ENCODE data around the gene LRRC17. TPM values are rescaled to one million over a fixed set of nuclear protein-coding genes. Genes with fewer than 3 reads are reported as not detected.
A peak's percentile ranks its signal among the peaks of the same experiment; 100 is the strongest.

LRRC17 gene
- 100 to 1,000 TPM in 1 of 8 experiments, 1 to 10 TPM in 6, under 1 TPM in 1; 0.42 to 110 (median 1.7) TPM for total RNA-seq

- WGBS, 10 experiments = 0 to 94% (median 16%) methylated on average over 1 to 6 of the region's 6 CpGs
- in situ Hi-C loops (cut with MboI; ENCODE audit: low pct_unique_long_range_greater_than_20kb in 2 of 9, low sequenced_read_pairs in 9 of 9, unreplicated experiment in 9 of 9) = loop anchor here in 1 of 9 experiments (25.0 kb wide), 1 partner anchor 150 kb away; the partner anchor contains the start of gene FBXL13
- Histone ChIP-seq H3K4me1 (replicated peaks in 1 of 2) (no peaks in the 10 kb centered on the region), H3K27ac (no peak within 1 kb of the TSS), H3K4me3 (no peak within 1 kb of the TSS)
- ATAC-seq (replicated peaks in 6 of 8) = peak in 3 of 8 experiments; percentile 27 to 93 (median 42)
Observed at GRCh38 chr7:102912742-102913141, at the start of gene LRRC17. TSS of gene LRRC17 (plus strand) at chr7:102913000. CDS start at chr7:102933914, 20,914 bp downstream.

- WGBS, 10 experiments = 73 to 100% (median 84%) methylated on average over 1 to 2 of the region's 2 CpGs
- in situ Hi-C loops (cut with MboI; ENCODE audit: low pct_unique_long_range_greater_than_20kb in 2 of 9, low sequenced_read_pairs in 9 of 9, unreplicated experiment in 9 of 9) = no loop called here
- Histone ChIP-seq H3K4me3 (no peak overlapping the region), H3K27ac (no peak overlapping the region), H3K4me1 (replicated peaks in 1 of 2) (peaks cover 0 to 3% of the 10 kb centered on the region in 2 donors)
- ATAC-seq (replicated peaks in 6 of 8) = no peak
Observed at GRCh38 chr7:102864958-102865357, 47.8 kb upstream of the LRRC17 start.

DNA sequence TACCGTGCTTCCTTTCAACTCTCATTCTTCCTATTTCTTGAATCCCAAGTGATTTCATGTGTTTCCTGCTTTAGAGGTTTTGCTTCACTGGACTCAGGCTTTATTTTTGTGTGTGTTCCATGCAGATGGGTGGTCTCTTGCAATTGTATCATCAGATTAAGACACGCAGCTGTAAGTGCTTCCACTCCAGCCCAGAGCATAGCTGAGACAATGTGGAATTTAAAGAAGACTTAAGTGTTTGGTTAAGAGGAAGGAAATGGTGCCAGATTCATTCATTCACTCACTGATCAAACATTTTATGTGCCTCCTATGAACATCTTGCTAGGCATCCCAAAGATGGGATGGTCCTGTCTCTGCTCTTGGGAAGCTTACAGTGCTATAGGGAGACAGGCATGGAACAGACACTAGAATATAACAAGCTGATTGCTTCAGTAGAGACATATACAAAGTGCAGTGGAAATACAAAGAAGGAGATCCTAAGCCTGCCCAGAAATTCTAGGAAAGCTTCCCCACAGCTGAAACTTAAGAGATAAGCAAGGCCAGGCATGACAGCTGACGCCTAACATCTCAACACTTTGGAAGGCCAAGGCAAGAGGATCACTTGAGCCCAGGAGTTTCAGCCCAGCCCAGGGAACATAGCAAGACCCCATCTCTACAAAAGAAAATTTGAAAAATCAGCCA lies 46.1 kb upstream of the LRRC17 start:
- Histone ChIP-seq H3K27ac (no peak overlapping the region), H3K4me1 (replicated peaks in 1 of 2) (peaks cover 0 to 3% of the 10 kb centered on the region in 2 donors), H3K4me3 (no peak overlapping the region)
- whole genome bisulfite sequencing, 10 experiments = 25 to 100% (median 100%) methylated on average over 1 to 3 of the region's 3 CpGs; no CpG with 5 or more reads in 1 of the 10 experiments
- no peak for ATAC-seq (replicated peaks in 6 of 8)
- in situ Hi-C loops (cut with MboI; ENCODE audit: low pct_unique_long_range_greater_than_20kb in 2 of 9, low sequenced_read_pairs in 9 of 9, unreplicated experiment in 9 of 9) = no loop called here

DNA sequence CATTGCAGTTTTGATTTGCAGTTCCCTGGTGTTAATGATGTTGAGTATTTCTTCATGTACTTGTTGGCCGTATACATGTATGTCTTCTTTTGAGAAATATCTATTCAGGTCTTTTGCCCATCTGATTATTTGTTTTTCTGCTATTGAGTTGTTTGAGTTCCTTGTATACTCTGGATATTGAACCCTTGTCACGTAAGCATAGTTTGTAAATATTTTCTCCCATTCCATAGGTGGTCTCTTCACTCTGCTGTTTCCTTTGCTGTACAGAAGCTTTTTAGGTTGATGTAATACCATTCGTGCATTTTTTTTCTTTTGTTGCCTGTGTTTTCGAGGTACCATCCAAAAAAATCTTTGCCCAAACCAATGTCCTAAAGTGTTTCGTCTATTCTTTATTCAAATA lies 43.6 kb upstream of the LRRC17 start:
- no peaks in the 10 kb centered on the region for H3K4me1 ChIP-seq (replicated peaks in 1 of 2)
- in situ Hi-C loops (cut with MboI; ENCODE audit: low pct_unique_long_range_greater_than_20kb in 2 of 9, low sequenced_read_pairs in 9 of 9, unreplicated experiment in 9 of 9) = no loop called here
- ATAC-seq (replicated peaks in 6 of 8) = no peak
- no peak overlapping the region for H3K4me3 ChIP-seq
- whole genome bisulfite sequencing, 10 experiments = 67 to 97% (median 89%) methylated on average over 3 to 5 of the region's 5 CpGs
- no peak overlapping the region for H3K27ac ChIP-seq

DNA sequence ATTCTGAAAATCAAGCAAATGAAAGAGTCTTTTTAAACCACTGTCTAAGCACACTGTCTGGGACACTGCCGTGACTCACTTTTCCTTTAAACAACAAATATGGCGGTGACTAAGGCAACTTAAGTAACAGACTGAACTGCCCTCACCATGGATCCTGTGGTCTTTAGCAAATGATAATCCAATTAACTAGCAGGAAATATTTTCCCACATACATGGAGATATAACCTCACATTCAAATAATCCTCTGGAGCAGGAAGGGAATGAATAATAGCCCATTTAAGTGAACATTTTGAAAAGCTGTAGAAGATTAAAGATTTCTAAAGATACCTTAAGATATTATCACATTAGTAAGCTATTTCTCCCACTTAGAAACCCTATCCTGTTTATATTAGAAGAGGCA lies 40.3 kb upstream of the LRRC17 start:
- Histone ChIP-seq H3K4me1 (replicated peaks in 1 of 2) (no peaks in the 10 kb centered on the region), H3K27ac (no peak overlapping the region), H3K4me3 (no peak overlapping the region)
- 17 to 100% (median 94%) methylated on average over 1 to 2 of the region's 2 CpGs; no CpG with 5 or more reads in 3 of the 10 experiments for WGBS, 10 experiments
- no peak for ATAC-seq (replicated peaks in 6 of 8)
- in situ Hi-C loops (cut with MboI; ENCODE audit: low pct_unique_long_range_greater_than_20kb in 2 of 9, low sequenced_read_pairs in 9 of 9, unreplicated experiment in 9 of 9) = no loop called here

DNA sequence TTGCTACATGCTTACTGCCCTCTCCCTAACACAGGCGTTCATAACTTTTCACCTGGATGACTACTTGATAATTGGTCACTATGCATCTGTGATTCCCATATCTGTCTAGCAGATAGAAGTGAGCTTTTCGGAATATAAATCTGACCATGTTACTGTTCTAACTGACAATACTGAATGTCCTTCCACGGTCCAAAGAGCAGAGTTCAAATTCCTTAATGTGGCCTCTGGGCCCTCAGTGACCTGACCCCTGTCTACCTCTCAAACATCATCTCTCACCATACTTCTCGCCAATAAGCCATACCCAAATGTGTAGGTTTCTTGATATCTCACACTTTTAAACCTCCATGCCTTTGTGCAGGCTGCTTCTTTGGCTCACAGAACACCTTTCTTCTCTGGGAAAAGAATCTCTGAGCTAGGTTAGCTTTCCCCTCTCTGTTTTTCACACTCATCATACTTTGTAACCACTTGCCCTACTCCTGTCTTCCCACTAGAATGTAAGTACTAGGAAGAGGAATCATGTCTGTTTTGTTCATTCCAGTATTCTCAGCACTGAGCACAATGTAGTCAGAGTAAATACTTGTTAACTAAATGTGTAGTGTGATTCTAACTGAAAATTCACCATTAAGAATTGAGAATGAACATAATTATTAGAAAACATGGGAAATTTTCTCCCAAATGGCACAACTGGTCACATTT lies 39.2 kb upstream of the LRRC17 start:
- Histone ChIP-seq H3K4me3 (no peak overlapping the region), H3K27ac (no peak overlapping the region), H3K4me1 (replicated peaks in 1 of 2) (no peaks in the 10 kb centered on the region)
- no peak for ATAC-seq (replicated peaks in 6 of 8)
- in situ Hi-C loops (cut with MboI; ENCODE audit: low pct_unique_long_range_greater_than_20kb in 2 of 9, low sequenced_read_pairs in 9 of 9, unreplicated experiment in 9 of 9) = no loop called here
- WGBS, 10 experiments = 50 to 100% (median 77%) methylated on average over 1 to 4 of the region's 4 CpGs; no CpG with 5 or more reads in 1 of the 10 experiments

DNA sequence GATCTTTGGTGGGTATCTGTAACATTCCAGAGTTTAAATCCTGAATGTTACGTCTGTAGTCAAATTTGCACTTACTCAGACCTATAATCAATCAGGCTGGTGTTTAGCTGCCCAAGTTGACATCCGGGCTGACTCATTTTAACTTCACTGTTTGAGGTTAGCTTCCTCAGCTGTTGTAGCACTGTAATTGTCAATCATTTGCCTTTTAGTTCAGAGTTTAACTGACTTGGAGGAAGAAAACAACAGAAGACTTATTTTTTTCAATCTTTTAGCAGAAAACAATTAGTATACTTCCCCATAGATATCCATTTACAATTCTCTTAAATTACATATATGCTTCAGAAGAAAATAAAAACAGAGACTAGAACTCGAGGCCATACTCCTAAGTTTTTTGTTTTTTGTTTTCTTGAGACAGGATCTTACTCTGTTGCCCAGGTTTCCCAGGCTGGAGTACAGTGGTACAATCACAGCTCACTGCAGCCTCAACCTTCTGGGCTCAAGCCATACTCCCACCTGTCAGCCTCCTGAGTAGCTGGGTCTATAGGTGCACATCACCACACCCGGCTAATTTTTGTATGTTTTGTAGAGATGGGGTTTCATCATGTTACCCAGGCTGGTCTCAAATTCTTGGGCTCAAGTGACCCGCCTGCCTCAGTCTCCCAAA lies 38.5 kb upstream of the LRRC17 start:
- H3K4me3 ChIP-seq = no peak overlapping the region
- peak in 1 of 8 experiments; percentile 14 for ATAC-seq (replicated peaks in 6 of 8)
- no peaks in the 10 kb centered on the region for H3K4me1 ChIP-seq (replicated peaks in 1 of 2)
- in situ Hi-C loops (cut with MboI; ENCODE audit: low pct_unique_long_range_greater_than_20kb in 2 of 9, low sequenced_read_pairs in 9 of 9, unreplicated experiment in 9 of 9) = no loop called here
- 26 to 88% (median 72%) methylated on average over 2 to 5 of the region's 5 CpGs for WGBS, 10 experiments
- no peak overlapping the region for H3K27ac ChIP-seq

- H3K4me3 ChIP-seq = no peak overlapping the region
Observed at GRCh38 chr7:102874966-102875365, 37.8 kb upstream of the LRRC17 start.

DNA sequence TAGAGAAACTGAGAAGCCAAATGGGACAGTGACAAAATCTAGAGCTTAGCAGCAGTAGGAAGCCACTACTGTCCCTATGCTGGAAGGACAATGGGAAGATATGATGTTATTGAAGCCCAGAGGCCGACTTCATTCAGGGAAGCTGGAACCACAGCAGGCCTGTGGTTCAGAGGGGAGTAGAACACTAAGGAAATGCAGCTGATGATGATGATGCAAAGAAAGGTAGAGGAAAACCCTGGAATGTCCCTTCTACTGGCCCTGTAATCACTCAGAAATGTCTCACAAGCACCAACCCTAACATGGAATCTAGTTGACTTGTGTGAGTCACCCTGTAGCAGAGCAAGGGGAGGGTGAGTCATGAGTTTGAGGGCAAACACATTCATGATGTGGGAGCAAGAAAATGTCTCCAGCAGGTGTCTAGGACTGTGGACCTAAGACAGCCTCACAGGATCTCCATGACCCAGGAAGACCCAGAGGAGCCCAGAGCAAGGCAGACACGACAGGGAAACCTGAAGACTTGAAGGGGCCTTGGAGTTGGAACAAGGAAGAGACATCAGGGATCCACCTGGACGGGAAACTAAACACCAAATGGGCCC lies 37.0 kb upstream of the LRRC17 start:
- Histone ChIP-seq H3K4me1 (replicated peaks in 1 of 2) (no peaks in the 10 kb centered on the region), H3K4me3 (no peak overlapping the region), H3K27ac (no peak overlapping the region)
- whole genome bisulfite sequencing, 10 experiments = 20 to 86% (median 80%) methylated on average over 1 to 3 of the region's 3 CpGs; no CpG with 5 or more reads in 3 of the 10 experiments
- in situ Hi-C loops (cut with MboI; ENCODE audit: low pct_unique_long_range_greater_than_20kb in 2 of 9, low sequenced_read_pairs in 9 of 9, unreplicated experiment in 9 of 9) = no loop called here
- peak in 5 of 8 experiments; percentile 36 to 100 (median 74) for ATAC-seq (replicated peaks in 6 of 8)

More at GRCh38 chr7:102874966-102875365, 37.8 kb upstream of the LRRC17 start:
- in situ Hi-C loops (cut with MboI; ENCODE audit: low pct_unique_long_range_greater_than_20kb in 2 of 9, low sequenced_read_pairs in 9 of 9, unreplicated experiment in 9 of 9) = no loop called here
- Histone ChIP-seq H3K4me1 (replicated peaks in 1 of 2) (no peaks in the 10 kb centered on the region), H3K27ac (no peak overlapping the region)
- no peak for ATAC-seq (replicated peaks in 6 of 8)
- 60 to 100% (median 86%) methylated on average over 1 of the region's 1 CpG; no CpG with 5 or more reads in 1 of the 10 experiments for WGBS, 10 experiments

DNA sequence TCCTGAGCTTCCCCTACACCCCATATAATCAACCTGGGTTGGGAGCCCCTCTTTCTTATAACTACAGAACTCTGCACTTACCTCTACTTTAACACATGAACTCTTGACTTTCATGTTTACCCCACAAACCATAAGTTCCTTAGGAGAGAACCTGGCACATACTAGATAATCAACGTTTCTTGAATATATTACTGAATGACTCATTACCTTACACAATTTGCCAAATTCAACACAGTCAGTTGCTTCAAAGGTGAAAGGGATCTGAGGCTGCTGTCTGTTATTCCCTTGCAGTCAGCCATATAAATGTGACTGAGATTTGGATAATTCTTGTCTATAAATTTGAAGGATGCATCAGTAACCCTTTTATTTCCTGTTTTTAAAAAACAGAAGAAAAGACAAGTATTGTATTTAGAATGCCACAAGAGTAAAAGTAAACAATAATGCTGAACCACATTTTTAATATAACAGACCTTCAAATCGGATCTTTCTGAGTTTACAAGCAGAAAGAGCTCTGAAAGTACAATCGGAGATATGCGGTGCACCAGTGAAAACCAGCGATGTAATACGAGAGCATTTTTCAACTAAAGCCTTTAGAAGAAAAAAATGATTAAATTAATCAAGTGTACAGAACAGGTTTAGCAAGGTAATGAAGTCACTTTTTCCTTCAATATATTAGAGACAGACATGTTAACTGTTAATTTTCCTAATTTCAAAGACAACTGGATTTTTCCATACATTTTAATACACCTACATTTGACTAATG lies 29.5 kb upstream of the LRRC17 start:
- ATAC-seq (replicated peaks in 6 of 8) = peak in 2 of 8 experiments; percentile 46 to 53
- Histone ChIP-seq H3K27ac (no peak overlapping the region), H3K4me3 (no peak overlapping the region), H3K4me1 (replicated peaks in 1 of 2) (no peaks in the 10 kb centered on the region)
- in situ Hi-C loops (cut with MboI; ENCODE audit: low pct_unique_long_range_greater_than_20kb in 2 of 9, low sequenced_read_pairs in 9 of 9, unreplicated experiment in 9 of 9) = no loop called here
- 65 to 98% (median 89%) methylated on average over 1 to 6 of the region's 6 CpGs for WGBS, 10 experiments

- no peak overlapping the region for H3K4me3 ChIP-seq
- H3K27ac ChIP-seq = no peak overlapping the region
- WGBS, 10 experiments = 20 to 90% (median 71%) methylated on average over 1 to 3 of the region's 3 CpGs; no CpG with 5 or more reads in 1 of the 10 experiments
- H3K4me1 ChIP-seq (replicated peaks in 1 of 2) = no peaks in the 10 kb centered on the region
- in situ Hi-C loops (cut with MboI; ENCODE audit: low pct_unique_long_range_greater_than_20kb in 2 of 9, low sequenced_read_pairs in 9 of 9, unreplicated experiment in 9 of 9) = no loop called here
- no peak for ATAC-seq (replicated peaks in 6 of 8)
Observed at GRCh38 chr7:102888561-102889233, 24.1 kb upstream of the LRRC17 start.

- 40 to 100% (median 80%) methylated on average over 1 to 2 of the region's 2 CpGs; no CpG with 5 or more reads in 3 of the 10 experiments for WGBS, 10 experiments
- Histone ChIP-seq H3K4me3 (no peak overlapping the region), H3K27ac (no peak overlapping the region), H3K4me1 (replicated peaks in 1 of 2) (no peaks in the 10 kb centered on the region)
- no peak for ATAC-seq (replicated peaks in 6 of 8)
- in situ Hi-C loops (cut with MboI; ENCODE audit: low pct_unique_long_range_greater_than_20kb in 2 of 9, low sequenced_read_pairs in 9 of 9, unreplicated experiment in 9 of 9) = no loop called here
Observed at GRCh38 chr7:102889851-102890250, 22.9 kb upstream of the LRRC17 start.
